ENCODE measurements around the gene MGLL. TPM values are rescaled to one million over a fixed set of nuclear protein-coding genes. Genes with fewer than 3 reads are reported as not detected.
"Not testable (repeated sequence)": the region's sequence is repeated elsewhere in the genome, so short reads cannot be mapped to it uniquely, and the experiment has no call there.

MGLL gene
- total and polyA plus RNA-seq, 8 donors = 10.5 to 118 (median 37.9) TPM

DNA sequence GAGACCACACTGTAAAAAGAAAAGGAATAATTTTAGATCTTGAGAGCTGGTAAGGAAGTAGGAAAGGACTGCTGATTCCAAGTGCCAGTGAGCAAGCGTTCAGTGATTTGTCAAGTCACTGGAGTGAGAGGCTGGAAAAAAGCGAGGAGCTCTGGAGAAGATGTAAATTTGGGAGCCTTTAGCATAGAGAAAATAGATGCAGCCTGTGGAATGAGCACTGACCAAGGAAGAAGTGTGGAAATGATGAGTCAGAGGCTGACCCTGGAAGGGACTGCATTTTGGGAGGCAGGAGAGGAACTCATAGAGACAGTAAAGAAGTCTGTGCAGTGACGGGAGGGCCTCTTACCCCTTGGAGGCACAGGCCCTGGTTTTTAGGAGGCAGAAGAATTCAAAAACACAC is 166.7 kb downstream of the MGLL start:
- WGBS, 5 donors = 66 to 90% (median 79%) methylated on average over 3 of the region's 3 CpGs
- H3K4me3 ChIP-seq = no peak overlapping the region
- intact Hi-C loops (cut with DNase I; ENCODE audit: low total_unique reads) = loop anchor here (10.0 kb wide), 1 partner anchor 309 kb away; no protein-coding TSS in a partner anchor
- peaks cover 0 to 6% (median 2%) of the 10 kb centered on the region in 4 donors for H3K4me1 ChIP-seq
- no peak for DNase-seq
- H3K9me3 ChIP-seq = no peaks in the 10 kb centered on the region
- H3K27ac ChIP-seq = peak overlapping the region in 2 of 5 donors; percentile 4 to 42
- peaks cover 0 to under 1% (median 0%) of the 10 kb centered on the region in 4 donors for H3K36me3 ChIP-seq
- TF ChIP-seq EP300 (IDR thresholded peaks at IDR 0.05) (no peak), POLR2AphosphoS5 (IDR thresholded peaks at IDR 0.05) (no peak), POLR2A (IDR thresholded peaks at IDR 0.05) (no peak)
- TF ChIP-seq, protein P1, sequence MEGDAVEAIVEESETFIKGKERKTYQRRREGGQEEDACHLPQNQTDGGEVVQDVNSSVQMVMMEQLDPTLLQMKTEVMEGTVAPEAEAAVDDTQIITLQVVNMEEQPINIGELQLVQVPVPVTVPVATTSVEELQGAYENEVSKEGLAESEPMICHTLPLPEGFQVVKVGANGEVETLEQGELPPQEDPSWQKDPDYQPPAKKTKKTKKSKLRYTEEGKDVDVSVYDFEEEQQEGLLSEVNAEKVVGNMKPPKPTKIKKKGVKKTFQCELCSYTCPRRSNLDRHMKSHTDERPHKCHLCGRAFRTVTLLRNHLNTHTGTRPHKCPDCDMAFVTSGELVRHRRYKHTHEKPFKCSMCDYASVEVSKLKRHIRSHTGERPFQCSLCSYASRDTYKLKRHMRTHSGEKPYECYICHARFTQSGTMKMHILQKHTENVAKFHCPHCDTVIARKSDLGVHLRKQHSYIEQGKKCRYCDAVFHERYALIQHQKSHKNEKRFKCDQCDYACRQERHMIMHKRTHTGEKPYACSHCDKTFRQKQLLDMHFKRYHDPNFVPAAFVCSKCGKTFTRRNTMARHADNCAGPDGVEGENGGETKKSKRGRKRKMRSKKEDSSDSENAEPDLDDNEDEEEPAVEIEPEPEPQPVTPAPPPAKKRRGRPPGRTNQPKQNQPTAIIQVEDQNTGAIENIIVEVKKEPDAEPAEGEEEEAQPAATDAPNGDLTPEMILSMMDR (IDR thresholded peaks at IDR 0.05) = no peak
- no peaks in the 10 kb centered on the region for H3K27me3 ChIP-seq

DNA sequence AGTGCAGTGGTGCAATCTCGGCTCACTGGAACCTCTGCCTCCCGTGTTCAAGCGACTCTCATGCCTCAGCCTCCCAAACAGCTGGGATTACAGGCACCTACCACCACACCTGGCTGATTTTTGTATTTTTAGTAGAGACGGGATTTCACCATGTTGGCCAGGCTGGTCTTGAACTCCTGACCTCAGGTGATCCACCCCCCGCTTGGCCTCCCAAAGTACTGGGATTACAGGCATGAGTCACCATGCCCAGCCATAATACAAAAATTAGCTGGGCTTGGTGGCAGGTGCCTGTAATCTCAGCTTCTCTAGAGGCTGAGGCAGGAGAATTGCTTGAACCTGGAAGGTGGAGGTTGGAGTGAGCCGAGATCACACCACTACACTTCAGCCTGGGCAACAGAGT is 167.3 kb downstream of the MGLL start:
- not testable (repeated sequence) for H3K27me3 ChIP-seq, H3K9me3 ChIP-seq, H3K4me1 ChIP-seq, H3K4me3 ChIP-seq, DNase-seq, H3K36me3 ChIP-seq
- intact Hi-C loops (cut with DNase I; ENCODE audit: low total_unique reads) = loop anchor here (10.0 kb wide), 1 partner anchor 310 kb away; no protein-coding TSS in a partner anchor
- H3K27ac ChIP-seq = peak overlapping the region in 1 of 5 donors; percentile 42
- WGBS, 5 donors = 92 to 98% (median 92%) methylated on average over 6 of the region's 6 CpGs

DNA sequence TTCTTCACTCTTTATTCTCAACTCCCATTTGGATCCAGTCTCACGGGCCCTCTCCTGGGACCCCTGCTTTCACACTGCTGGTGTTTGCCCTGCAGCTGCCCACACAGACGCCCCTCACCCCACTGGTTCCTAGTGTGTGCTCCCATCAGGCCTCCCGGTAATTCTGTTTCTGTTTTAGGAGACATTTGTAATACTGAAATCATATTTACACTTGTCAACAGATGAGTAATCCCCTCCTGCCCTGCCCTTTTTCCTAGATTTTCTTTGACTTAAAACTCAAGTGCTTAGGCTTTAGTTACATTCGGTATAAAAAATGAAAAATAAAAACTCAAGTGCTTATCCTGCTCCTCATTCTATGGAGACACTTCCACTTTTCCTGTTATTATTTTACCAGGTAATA is 167.9 kb downstream of the MGLL start:
- no peak for DNase-seq
- no peak overlapping the region for H3K4me3 ChIP-seq
- intact Hi-C loops (cut with DNase I; ENCODE audit: low total_unique reads) = loop anchor here (10.0 kb wide), 1 partner anchor 310 kb away; no protein-coding TSS in a partner anchor
- no peaks in the 10 kb centered on the region for H3K27me3 ChIP-seq
- H3K36me3 ChIP-seq = no peaks in the 10 kb centered on the region
- no peak overlapping the region for H3K27ac ChIP-seq
- H3K9me3 ChIP-seq = no peaks in the 10 kb centered on the region
- WGBS, 5 donors = 61 to 70% (median 66%) methylated on average over 4 of the region's 4 CpGs
- H3K4me1 ChIP-seq = peaks cover 0 to 6% (median 2%) of the 10 kb centered on the region in 4 donors
- TF ChIP-seq POLR2AphosphoS5 (IDR thresholded peaks at IDR 0.05) = no peak
- no peak for TF ChIP-seq POLR2A (IDR thresholded peaks at IDR 0.05)
- no peak for TF ChIP-seq EP300 (IDR thresholded peaks at IDR 0.05)
- TF ChIP-seq, protein P1 (IDR thresholded peaks at IDR 0.05) = no peak

DNA sequence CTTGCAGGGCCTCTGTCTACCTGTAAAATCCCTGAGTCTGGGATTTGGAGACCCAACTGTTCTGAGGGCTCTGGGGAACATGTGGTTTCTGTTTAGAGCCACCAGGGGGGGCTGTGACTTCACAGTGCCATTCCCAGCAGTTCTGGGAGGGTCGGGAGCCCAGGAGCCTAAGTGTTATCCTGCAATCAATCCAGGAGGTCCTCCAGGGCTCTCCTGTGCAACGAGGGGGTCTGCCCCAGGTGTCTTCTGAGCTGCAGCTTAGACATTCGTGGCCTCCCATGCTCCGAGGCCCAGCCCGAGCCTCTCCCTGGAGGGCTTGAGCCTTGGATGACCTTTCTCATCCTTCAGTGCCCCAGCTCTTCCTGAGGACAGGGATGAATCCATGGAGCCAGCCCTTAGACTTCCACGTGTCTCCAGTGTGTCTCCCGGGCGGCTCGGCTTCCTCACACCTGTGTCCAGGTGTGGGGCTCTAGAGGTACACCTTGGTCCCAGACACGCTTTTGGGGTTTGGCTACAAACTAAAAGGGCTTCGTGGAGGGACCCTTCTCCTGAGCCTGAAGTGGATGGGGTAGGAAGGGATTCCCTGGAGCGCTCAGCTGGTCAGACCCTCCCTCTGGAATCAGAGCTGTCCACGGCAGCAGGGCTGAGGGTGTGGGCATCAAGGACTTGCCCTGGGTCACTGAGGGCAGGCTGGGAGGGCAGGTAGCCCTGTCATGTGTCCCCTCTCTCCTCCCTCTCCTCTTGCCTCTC is 169.9 kb downstream of the MGLL start:
- Histone ChIP-seq H3K9me3 (no peaks in the 10 kb centered on the region), H3K36me3 (no peaks in the 10 kb centered on the region), H3K27me3 (no peaks in the 10 kb centered on the region), H3K4me3 (no peak overlapping the region), H3K4me1 (peaks cover 0 to 6% (median 2%) of the 10 kb centered on the region in 4 donors), H3K27ac (no peak overlapping the region)
- no peak for TF ChIP-seq POLR2A (IDR thresholded peaks at IDR 0.05)
- no peak for TF ChIP-seq EP300 (IDR thresholded peaks at IDR 0.05)
- TF ChIP-seq, protein P1 (IDR thresholded peaks at IDR 0.05) = peak in 5 of 7 experiments; percentile 26 to 82 (median 74)
- no peak for TF ChIP-seq POLR2AphosphoS5 (IDR thresholded peaks at IDR 0.05)
- DNase-seq = peak; percentile 54 to 80
- WGBS, 5 donors = 68 to 78% (median 71%) methylated on average over 12 to 13 of the region's 13 CpGs
- intact Hi-C loops (cut with DNase I; ENCODE audit: low total_unique reads) = loop anchor here (10.0 kb wide), 1 partner anchor 312 kb away; no protein-coding TSS in a partner anchor
